KMS-11 (cell line): ENCODE measurements around the gene MYT1.

Experiments used
- H2AFZ ChIP-seq: fragments of 200-600 bp; sonication (generic); 2 replicates; pipeline ENCODE4 v1.6.1; 2016; ENCODE audit warnings: antibody characterized with exemption, mixed run types, low read depth
- H3K27ac ChIP-seq: fragments of 200-600 bp; sonication (generic); 2 replicates; pipeline ENCODE4 v1.6.1; 2016; ENCODE audit warnings: mild to moderate bottlenecking, mixed run types
- H3K27me3 ChIP-seq: fragments of 200-600 bp; sonication (generic); 2 replicates; pipeline ENCODE4 v1.6.1; 2017; ENCODE audit warnings: mild to moderate bottlenecking, low read depth, mixed run types, moderate library complexity; ENCODE audit not compliant: insufficient read depth
- H3K36me3 ChIP-seq: fragments of 200-600 bp; sonication (generic); 2 replicates; pipeline ENCODE4 v1.6.1; 2017; ENCODE audit warnings: mild to moderate bottlenecking, mixed run types; ENCODE audit not compliant: insufficient read depth
- H3K4me1 ChIP-seq: fragments of 200-600 bp; sonication (generic); 2 replicates; pipeline ENCODE4 v1.6.1; 2016; ENCODE audit warnings: mild to moderate bottlenecking, low read depth, mixed run types; ENCODE audit not compliant: poor library complexity, severe bottlenecking
- H3K4me2 ChIP-seq: fragments of 200-600 bp; sonication (generic); 2 replicates; pipeline ENCODE4 v1.7.0; 2016; ENCODE audit warnings: mild to moderate bottlenecking, mixed run types
- H3K4me3 ChIP-seq: fragments of 200-600 bp; sonication (generic); IDR thresholded peaks from 2 replicates; pipeline ENCODE4 v1.6.1; 2017; ENCODE audit warnings: low read depth, low read length, mixed read lengths; ENCODE audit not compliant: insufficient read depth
- H3K79me2 ChIP-seq: fragments of 200-600 bp; sonication (generic); 2 replicates; pipeline ENCODE4 v1.6.1; 2016; ENCODE audit warnings: low read depth, mixed run types; ENCODE audit not compliant: insufficient read depth
- H3K9ac ChIP-seq: fragments of 200-600 bp; sonication (generic); 2 replicates; pipeline ENCODE4 v1.6.1; 2016; ENCODE audit warnings: mild to moderate bottlenecking, mixed run types
- H4K20me1 ChIP-seq: fragments of 200-600 bp; sonication (generic); 2 replicates; pipeline ENCODE4 v1.6.1; 2016; ENCODE audit warnings: mild to moderate bottlenecking, mixed run types; ENCODE audit not compliant: insufficient read depth
- TF ChIP-seq, protein P1 (sequence below): fragments of 200-600 bp; sonication (generic); conservative IDR thresholded peaks from 2 replicates; pipeline ENCODE4 v1.6.1; 2017; ENCODE audit warnings: low read depth, mild to moderate bottlenecking, antibody characterized with exemption, low read length, moderate library complexity, mixed read lengths

The MYT1 gene

DNA sequence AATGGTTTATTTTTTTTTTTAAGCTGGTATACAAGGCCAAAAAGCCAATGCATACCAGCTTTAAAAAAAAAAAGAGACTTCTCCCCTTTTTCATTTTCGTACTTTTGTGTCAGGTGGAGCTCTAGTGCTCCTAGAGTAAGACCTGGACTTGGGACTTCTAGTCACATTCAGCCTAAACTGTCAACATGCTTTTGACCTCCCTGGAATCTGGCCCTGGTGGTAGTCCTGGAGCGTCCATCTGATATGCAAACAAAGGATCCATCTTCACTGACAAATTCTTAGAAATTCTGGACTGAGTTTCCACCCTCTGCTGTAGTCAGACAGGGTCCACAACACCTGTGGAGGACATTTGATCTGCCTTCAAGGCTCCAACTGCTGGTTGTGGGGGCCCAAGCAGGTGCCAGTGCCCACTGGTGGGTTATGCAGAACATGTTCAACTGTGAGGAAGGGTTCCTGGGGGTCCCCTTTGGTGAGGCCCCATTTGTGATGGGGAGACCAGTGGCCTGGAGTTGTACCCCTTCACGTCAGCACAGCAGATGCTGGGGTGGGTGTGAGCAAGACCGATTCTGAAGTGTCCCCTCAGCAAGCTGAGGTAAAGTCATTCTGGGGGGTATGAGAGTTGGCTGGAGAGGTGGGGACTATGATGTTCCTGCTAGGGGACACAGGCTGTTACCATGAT is 78.7 kb downstream of the MYT1 start:
- H3K79me2 ChIP-seq, result no peaks in the 10 kb centered on the region
- peaks cover 99% of the 10 kb centered on the region for H3K27me3 ChIP-seq
- no peak overlapping the region for H3K9ac ChIP-seq
- no peak overlapping the region for H3K4me2 ChIP-seq
- H4K20me1 ChIP-seq, result no peaks in the 10 kb centered on the region
- no peak overlapping the region for H3K4me3 ChIP-seq
- no peak overlapping the region for H2AFZ ChIP-seq
- no peak overlapping the region for H3K27ac ChIP-seq
- H3K36me3 ChIP-seq, result no peaks in the 10 kb centered on the region
- TF ChIP-seq, protein P1, sequence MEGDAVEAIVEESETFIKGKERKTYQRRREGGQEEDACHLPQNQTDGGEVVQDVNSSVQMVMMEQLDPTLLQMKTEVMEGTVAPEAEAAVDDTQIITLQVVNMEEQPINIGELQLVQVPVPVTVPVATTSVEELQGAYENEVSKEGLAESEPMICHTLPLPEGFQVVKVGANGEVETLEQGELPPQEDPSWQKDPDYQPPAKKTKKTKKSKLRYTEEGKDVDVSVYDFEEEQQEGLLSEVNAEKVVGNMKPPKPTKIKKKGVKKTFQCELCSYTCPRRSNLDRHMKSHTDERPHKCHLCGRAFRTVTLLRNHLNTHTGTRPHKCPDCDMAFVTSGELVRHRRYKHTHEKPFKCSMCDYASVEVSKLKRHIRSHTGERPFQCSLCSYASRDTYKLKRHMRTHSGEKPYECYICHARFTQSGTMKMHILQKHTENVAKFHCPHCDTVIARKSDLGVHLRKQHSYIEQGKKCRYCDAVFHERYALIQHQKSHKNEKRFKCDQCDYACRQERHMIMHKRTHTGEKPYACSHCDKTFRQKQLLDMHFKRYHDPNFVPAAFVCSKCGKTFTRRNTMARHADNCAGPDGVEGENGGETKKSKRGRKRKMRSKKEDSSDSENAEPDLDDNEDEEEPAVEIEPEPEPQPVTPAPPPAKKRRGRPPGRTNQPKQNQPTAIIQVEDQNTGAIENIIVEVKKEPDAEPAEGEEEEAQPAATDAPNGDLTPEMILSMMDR, result no peak
- no peaks in the 10 kb centered on the region for H3K4me1 ChIP-seq

DNA sequence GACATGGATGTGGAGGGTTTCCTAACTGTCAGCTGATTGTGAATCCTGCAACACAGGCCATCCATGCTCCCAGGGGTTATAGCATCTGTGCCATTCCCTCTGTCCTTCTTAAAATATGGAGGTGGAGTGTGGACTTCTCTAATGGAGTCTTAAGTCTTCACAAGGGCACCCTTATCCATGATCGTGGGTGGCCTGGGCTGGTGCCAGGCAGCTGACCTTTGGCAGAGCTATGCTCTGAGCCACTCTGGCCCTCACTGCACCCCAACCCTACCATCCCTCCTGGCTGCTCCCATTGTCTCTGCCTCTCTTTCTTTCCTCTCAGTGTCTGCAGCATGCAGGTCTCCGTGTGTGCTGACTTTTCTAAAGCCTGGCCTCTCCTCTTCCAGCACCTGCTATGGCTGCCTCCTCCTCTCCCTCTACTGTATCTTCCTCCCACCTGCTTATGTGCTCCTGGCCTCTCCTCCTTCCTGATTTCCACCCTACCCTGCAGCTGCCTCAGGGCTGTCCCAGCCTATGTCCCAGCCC is 80.1 kb downstream of the MYT1 start:
- Histone ChIP-seq H3K4me2 (no peak overlapping the region), H3K79me2 (no peaks in the 10 kb centered on the region), H3K36me3 (no peaks in the 10 kb centered on the region), H3K9ac (no peak overlapping the region), H4K20me1 (no peaks in the 10 kb centered on the region), H3K27ac (no peak overlapping the region), H3K4me1 (no peaks in the 10 kb centered on the region), H3K4me3 (no peak overlapping the region), H3K27me3 (peaks cover 97% of the 10 kb centered on the region), H2AFZ (no peak overlapping the region)
- TF ChIP-seq, protein P1, result no peak

DNA sequence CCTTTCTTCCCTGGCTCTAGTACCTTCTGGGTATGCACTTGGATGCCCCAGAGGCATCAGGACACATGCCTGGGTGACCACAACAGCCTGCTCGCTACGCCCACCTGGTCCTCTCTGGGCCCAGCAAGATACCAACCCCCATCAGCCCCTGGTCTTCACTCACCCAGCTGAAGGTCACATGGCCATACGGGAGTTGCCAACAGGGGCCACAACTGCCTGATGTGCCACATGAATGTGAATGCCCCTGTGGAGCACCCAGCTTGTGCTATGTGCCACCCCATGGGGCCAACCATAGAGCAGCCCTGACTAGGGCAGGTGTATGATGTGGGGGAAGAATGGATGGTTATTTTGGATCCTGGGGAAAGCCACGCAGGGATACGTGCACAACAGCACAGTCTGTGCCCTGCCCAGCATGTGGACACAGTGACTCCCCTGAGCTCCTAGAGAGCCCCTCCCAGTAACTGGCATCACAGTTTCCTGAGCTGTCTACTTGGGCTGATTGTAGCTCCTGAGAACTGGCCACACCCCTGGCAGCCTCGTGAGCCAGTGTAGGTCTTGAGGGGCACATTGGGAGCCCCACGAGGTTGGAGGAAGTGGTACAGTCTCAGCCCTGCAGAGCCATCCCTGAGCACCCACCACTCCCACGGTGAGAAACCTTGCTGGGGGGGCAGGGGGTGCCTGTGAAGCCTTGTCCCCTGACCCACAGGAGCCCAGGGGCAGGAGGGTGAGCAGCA is 80.8 kb downstream of the MYT1 start:
- no peak overlapping the region for H3K9ac ChIP-seq
- H3K79me2 ChIP-seq, result no peaks in the 10 kb centered on the region
- H3K36me3 ChIP-seq, result no peaks in the 10 kb centered on the region
- H4K20me1 ChIP-seq, result no peaks in the 10 kb centered on the region
- H3K27me3 ChIP-seq, result peaks cover 97% of the 10 kb centered on the region
- no peaks in the 10 kb centered on the region for H3K4me1 ChIP-seq
- TF ChIP-seq, protein P1, result no peak
- H2AFZ ChIP-seq, result no peak overlapping the region
- H3K27ac ChIP-seq, result no peak overlapping the region
- H3K4me3 ChIP-seq, result no peak overlapping the region
- no peak overlapping the region for H3K4me2 ChIP-seq

DNA sequence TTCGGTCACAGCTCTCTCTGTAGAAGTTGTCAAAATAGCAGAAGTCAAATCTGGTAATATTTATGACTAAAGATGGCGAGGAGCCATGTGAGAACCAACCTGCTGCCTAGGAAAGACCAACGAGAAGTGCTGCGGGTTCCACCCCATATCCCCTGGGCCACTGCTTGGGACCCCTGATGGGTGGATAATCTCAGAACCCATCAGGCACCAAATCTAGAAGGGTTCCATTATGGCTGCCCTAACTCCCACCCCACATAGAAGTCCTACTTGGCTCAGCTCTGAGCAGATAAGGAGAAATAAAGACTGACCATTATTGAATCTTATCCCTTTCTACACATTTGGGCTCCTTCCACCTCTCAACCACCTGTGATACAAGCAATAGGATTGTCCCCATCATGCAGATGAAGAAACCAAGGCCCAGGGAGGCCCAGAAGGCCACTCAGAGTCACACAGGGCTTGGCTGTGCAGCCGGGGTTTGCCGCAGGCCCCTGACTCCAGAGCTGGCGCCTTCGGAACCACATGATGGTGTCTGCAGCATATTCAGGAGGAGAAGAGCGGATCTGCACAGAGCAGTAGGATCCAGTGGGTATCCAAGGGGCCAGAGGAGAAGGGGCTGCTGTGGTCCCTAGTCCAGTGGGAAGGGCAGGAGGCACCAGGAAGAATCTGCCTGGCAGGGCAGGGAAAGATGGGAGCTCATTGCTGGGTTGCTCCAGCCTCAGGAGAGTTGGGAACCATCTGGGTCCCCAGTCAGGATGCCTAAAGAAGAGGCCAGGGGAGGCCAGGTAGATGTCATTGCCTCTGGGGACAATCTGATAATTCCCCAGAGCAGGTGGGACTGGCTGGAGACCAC is 81.7 kb downstream of the MYT1 start:
- H4K20me1 ChIP-seq, result no peaks in the 10 kb centered on the region

More for the DNA sequence above, 81.7 kb downstream of the MYT1 start:
- H3K79me2 ChIP-seq, result no peaks in the 10 kb centered on the region
- no peak overlapping the region for H3K4me3 ChIP-seq
- no peak overlapping the region for H2AFZ ChIP-seq
- peaks cover 96% of the 10 kb centered on the region for H3K27me3 ChIP-seq
- H3K4me1 ChIP-seq, result no peaks in the 10 kb centered on the region
- H3K4me2 ChIP-seq, result no peak overlapping the region
- no peak overlapping the region for H3K9ac ChIP-seq
- H3K36me3 ChIP-seq, result no peaks in the 10 kb centered on the region
- H3K27ac ChIP-seq, result no peak overlapping the region
- TF ChIP-seq, protein P1, result no peak
